Calu3 (cell line): ENCODE data around the gene MRPL42. TPM values are rescaled to one million over a fixed set of nuclear protein-coding genes. Genes with fewer than 3 reads are reported as not detected.

Experiments used
- BruUV-seq: library from RNA; stranded (reverse); fragments of 400-500 nt; replicated peaks from 2 replicates; lab custom pipeline; 2021; lab: Mats Ljungman, UMichigan
- CTCF ChIA-PET: fragments of 300-600 bp; sonication (Branson Sonifier 250); formaldehyde crosslinking; loops from one replicate; lab custom pipeline; 2022; ENCODE audit warnings: antibody characterized with exemption; lab: Charles Lee
- DNase-seq: peaks from one replicate; pipeline ENCODE4 v3.0.0; 2022
- H3K27ac Mint-ChIP-seq: one replicate; pipeline ENCODE4 v1.8.0; 2022; ENCODE audit warnings: mixed read lengths; ENCODE audit not compliant: unreplicated experiment
- H3K27me3 Mint-ChIP-seq: one replicate; pipeline ENCODE4 v1.8.0; 2022; ENCODE audit warnings: mixed read lengths; ENCODE audit not compliant: unreplicated experiment
- H3K36me3 Mint-ChIP-seq: one replicate; pipeline ENCODE4 v1.8.0; 2022; ENCODE audit warnings: mild to moderate bottlenecking, moderate library complexity, mixed read lengths; ENCODE audit not compliant: insufficient read depth, unreplicated experiment
- H3K4me1 Mint-ChIP-seq: one replicate; pipeline ENCODE4 v1.8.0; 2022; ENCODE audit warnings: mild to moderate bottlenecking, low read depth, mixed read lengths; ENCODE audit not compliant: unreplicated experiment
- H3K4me3 Mint-ChIP-seq: one replicate; pipeline ENCODE4 v1.8.0; 2022; ENCODE audit warnings: mild to moderate bottlenecking, low read depth, moderate library complexity, mixed read lengths; ENCODE audit not compliant: unreplicated experiment
- H3K9me3 Mint-ChIP-seq: one replicate; pipeline ENCODE4 v1.8.0; 2022; ENCODE audit warnings: low read depth, mixed read lengths; ENCODE audit not compliant: unreplicated experiment
- CTCF ChIP-seq: fragments of 200-600 bp; IDR thresholded peaks from one replicate; pipeline ENCODE4 v1.8.0; 2022; ENCODE audit warnings: antibody characterized with exemption; ENCODE audit not compliant: unreplicated experiment
- intact Hi-C: fragments of 100-400 bp; cut with micrococcal nuclease; formaldehyde crosslinking; loops from one replicate; pipeline ENCODE4 v1.10.0; 2022; ENCODE audit not compliant: unreplicated experiment
- total RNA-seq: library from RNA; stranded (reverse); gene quantifications from 2 replicates; pipeline ENCODE4 v1.2.3, GENCODE V29; 2022

Gene MRPL42
- total RNA-seq, 1 experiment from 2014 or later: 94.9 TPM

DNA sequence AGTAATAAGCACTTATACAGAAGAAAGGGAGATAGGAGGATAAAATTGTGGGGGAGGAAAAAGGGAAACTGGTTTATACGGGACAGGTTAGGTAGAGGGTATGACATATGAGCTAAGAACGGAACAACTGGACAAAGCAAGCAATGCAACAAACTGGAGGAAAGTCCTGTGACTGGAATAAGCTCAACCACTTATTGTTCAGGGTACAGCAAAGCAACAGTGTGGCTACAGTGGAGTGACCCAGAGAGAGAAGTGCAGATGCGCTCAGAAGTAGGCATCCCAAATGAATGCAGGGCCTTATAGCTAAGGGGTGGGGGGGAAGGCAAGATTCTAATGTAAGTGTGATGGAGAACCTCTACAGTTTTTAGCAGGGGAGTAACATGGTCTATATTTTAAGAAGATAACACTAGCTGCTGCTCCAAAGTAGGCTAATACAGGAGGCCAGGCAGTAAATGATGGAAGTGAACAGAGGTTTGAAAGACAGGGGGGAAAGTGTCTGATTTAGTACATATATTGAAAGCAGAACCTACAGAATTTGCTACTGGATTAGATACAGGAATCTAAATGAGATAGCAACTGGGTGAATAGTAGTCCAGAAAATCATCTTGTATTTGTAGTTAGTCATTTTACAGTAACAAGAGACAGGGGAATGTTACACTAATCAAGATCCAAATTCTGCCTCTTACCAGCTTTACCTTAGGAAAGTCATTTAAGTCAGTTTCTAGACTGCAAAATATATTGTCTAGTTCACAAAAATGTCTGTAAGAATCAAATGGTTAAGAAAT lies 28.9 kb upstream of the MRPL42 start:
- CTCF ChIA-PET: interaction anchor here (0.7 to 1.3 kb wide), 2 partner anchors 10 to 347 kb away, joined by 3 to 8 read pairs; no protein-coding TSS in a partner anchor
- no peaks in the 10 kb centered on the region for H3K9me3 Mint-ChIP-seq
- no peaks in the 10 kb centered on the region for H3K27me3 Mint-ChIP-seq
- peak overlapping the region; percentile 26 for H3K4me3 Mint-ChIP-seq
- no peak for DNase-seq
- H3K4me1 Mint-ChIP-seq: peaks cover 50% of the 10 kb centered on the region
- H3K36me3 Mint-ChIP-seq: peaks cover 33% of the 10 kb centered on the region
- BruUV-seq: no TSS peak
- H3K27ac Mint-ChIP-seq: peak overlapping the region; percentile 33
- TF ChIP-seq CTCF: no peak
- intact Hi-C loops: no loop called here

GRCh38 chr12:93440043-93440835 lies 27.1 kb upstream of the MRPL42 start:
- CTCF ChIA-PET: no interaction called here
- peak overlapping the region; percentile 99 for H3K4me3 Mint-ChIP-seq
- peak overlapping the region; percentile 88 for H3K27ac Mint-ChIP-seq
- peaks cover 33% of the 10 kb centered on the region for H3K36me3 Mint-ChIP-seq
- BruUV-seq: TSS peak; percentile 51
- intact Hi-C loops: no loop called here
- H3K27me3 Mint-ChIP-seq: no peaks in the 10 kb centered on the region
- no peak for DNase-seq
- no peaks in the 10 kb centered on the region for H3K9me3 Mint-ChIP-seq
- TF ChIP-seq CTCF: no peak
- H3K4me1 Mint-ChIP-seq: peaks cover 50% of the 10 kb centered on the region

DNA sequence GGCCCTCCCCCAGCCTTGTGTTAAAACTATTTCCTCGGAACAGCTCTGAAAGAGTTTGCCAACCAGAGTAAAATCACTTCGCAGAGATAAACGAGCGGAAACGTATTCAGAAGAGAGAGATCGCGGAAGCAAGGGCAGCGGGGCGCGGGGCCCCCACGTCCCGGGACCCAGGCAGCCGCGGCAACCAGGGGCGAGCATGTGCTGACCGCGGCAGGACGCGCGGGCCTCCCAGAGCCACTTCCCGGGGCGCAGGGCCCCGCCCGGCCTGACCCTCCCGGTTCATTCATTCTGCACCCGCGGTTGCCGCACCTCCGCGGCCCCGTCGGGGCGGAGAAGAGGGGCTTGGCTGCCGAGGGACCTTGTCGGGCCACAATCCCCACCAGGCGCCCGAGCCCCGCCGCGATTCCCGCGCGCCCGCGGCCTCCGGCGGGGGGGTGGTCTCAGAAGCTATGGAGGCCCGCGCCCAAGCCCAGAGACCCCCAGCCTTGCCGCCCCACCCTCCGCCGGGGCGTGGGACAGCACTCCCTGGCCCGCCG lies 26.2 kb upstream of the MRPL42 start:
- peaks cover 50% of the 10 kb centered on the region for H3K4me1 Mint-ChIP-seq
- H3K4me3 Mint-ChIP-seq: peak overlapping the region; percentile 99
- CTCF ChIA-PET: interaction anchor here (1.5 kb wide), 1 partner anchor 26 kb away, joined by 7 read pairs; the partner anchor contains the start of gene MRPL42
- peaks cover 33% of the 10 kb centered on the region for H3K36me3 Mint-ChIP-seq
- peak overlapping the region; percentile 100 for H3K27ac Mint-ChIP-seq
- H3K9me3 Mint-ChIP-seq: no peaks in the 10 kb centered on the region
- no peaks in the 10 kb centered on the region for H3K27me3 Mint-ChIP-seq
- BruUV-seq: no TSS peak
- no peak for TF ChIP-seq CTCF
- peak; percentile 52 for DNase-seq
- intact Hi-C loops: no loop called here

- Mint-ChIP-seq H3K36me3 (peaks cover 33% of the 10 kb centered on the region), H3K27me3 (no peaks in the 10 kb centered on the region), H3K4me3 (peak within 1 kb of the TSS; percentile 99), H3K4me1 (peaks cover 49% of the 10 kb centered on the region), H3K9me3 (no peaks in the 10 kb centered on the region), H3K27ac (peak within 1 kb of the TSS; percentile 100)
- no peak for TF ChIP-seq CTCF
- DNase-seq: peak; percentile 98
- intact Hi-C loops: no loop called here
- CTCF ChIA-PET: interaction anchor here (0.8 to 1.5 kb wide), 3 partner anchors 22 to 660 kb away, joined by 4 to 7 read pairs (median 4); partner anchors contain the start of gene MRPL42
- BruUV-seq: no TSS peak
Measured at GRCh38 chr12:93441617-93442410, 25.5 kb upstream of the MRPL42 start, which contains the start of gene UBE2N. UBE2N (minus strand) TSS chr12:93441947; CDS start chr12:93441884, 63 bp downstream.
